NCI-H1436 treated with DMSO at 0.1 percent for 48 hours (cell line): ENCODE results near the gene KCNMA1.
"Not testable (repeated sequence)": the region's sequence is repeated elsewhere in the genome, so short reads cannot be mapped to it uniquely, and the experiment has no call there.

Experiments
- DNase-seq: peaks from one replicate; lab custom pipeline; 2025; lab: John Stamatoyannopoulos, UW

Gene KCNMA1

GRCh38 chr10:77637532-77638320 is at the start of gene KCNMA1:
TSS of gene KCNMA1 (minus strand) at chr10:77637808.
- DNase-seq, result no peak

DNA sequence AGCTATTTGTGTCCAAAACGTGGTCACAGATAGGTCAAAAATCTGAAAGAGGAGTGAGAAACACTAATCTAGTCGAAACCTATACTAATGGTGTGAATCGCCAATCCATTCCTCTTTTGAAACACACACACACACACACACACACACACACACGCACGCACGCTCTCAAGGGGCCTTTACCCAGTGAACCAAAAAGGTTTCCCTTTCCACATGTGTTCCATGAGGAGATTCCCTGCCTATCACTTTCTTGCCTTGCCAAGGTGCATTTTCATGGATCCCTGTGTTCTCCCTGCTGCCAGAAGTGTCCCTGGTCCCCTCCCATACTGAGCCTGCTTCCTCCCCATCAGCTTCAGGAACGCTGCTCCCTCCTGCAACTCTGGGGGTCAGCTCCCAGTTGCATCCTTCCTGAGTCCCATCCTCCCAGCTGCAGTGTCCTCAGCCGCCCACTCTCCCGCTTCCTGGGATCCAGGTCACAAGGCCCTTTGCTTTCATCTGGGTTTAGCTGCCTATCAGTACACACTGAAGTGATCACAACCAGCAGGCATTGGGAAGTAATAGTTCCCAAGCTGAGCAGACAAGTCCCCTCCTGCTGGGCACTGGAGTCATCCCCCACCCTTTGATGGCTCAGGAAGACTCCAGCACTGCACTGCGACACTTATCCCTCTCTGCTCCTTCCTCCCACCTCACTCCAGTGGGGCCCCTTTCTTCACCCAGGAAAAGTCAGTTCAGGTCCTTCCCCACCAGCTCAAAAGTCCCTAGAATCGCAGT is 49.2 kb upstream of the KCNMA1 start:
- no peak for DNase-seq

DNA sequence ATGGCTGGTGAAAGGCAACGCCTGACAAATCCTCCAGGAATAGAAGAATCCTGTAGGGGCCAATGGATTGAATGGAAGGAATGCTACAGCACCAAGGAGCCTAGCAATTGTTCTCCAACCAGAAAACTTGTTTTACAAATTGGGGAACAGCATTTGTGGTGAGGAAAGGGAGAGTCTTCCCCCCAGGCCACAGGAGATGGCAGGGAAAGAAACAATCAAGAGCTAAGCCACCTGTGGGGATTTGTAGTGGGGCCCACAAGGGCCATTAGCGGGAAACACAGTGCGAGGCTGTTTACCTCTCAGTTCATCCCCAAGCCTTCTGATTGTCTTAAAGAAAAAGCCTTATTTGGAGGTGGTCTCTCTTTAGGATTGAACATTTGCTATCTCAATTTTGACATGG is 48.5 kb upstream of the KCNMA1 start:
- no peak for DNase-seq

DNA sequence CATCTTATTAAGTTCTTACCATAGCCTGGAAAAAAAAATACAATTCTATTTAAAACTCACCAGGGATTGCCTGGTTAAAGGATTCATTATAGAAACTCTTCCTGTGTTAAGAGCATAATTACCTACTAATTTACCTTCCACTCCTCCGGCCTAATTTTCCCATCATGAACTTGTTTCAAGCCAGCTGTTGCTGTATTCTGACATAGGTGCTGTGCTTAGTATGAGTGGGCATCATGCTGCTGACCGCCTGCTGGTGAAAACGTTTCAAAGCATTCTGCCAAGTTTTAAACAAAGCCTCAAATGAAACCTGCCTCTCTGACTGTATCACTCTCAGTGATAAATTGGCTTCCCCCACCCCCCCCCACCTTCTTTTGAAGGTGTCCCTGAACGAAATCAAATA is 47.8 kb upstream of the KCNMA1 start:
- DNase-seq, result peak; percentile 90

- DNase-seq, result not testable (repeated sequence)
Observed at GRCh38 chr10:77683088-77683432, 45.5 kb upstream of the KCNMA1 start.

GRCh38 chr10:77682393-77683087 is 44.9 kb upstream of the KCNMA1 start:
- no peak for DNase-seq

DNA sequence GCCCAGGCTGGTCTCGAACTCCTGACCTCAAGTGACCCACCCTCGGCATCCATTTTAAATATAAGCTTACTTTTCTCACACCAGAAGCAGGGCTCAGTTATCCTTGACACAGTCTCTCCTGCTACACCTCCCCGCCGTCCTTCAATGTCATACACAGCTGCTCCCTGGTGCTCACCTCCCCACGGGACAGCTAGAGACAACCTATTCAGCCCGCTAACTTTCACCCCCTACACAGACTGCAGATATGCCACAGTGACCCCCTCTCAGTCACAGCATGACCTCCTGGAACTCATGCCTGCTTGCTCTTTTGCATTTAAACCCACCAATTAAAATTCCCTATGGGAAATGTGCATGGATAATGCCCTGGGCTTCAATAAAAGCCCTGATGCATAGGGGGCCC is 44.2 kb upstream of the KCNMA1 start:
- no peak for DNase-seq

DNA sequence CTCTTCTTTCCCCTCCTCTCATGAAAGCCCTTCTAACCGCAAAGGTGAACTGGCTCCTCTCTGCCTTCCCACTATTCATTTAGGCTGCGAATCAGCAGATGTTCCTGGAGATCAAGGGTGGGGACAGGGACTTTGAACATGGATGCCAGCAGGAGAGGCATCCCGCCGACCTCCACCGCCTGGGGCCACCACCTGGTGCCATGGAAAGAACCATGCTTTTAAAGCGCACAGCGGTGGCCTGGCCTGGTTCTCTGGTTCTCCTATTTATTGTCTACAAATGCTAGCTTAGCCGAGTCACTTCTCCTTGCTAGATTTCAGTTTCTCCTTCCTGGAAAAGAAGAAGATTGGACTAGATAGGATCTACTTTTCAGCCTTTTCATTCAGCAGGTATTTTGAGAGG is 43.2 kb upstream of the KCNMA1 start:
- DNase-seq, result no peak

DNA sequence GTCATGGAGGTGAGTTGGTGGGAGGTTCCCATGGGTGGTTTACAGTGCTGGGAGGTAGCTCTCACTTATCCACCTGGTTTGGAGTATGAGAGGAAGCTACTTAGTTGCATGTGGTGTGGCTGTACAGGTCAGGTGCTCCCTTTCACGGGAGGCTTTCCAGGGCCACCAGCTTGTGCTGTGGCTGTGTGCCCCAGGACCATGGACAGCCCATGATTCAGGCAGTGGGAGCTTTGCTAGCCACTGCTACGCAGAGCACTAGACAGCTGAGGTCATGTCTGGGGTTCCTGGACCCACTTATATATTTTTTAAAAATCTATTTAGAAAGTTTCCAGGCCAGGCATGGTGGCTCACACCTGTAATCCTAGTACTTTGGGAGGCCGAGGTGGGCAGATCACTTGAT is 42.5 kb upstream of the KCNMA1 start:
- no peak for DNase-seq

DNA sequence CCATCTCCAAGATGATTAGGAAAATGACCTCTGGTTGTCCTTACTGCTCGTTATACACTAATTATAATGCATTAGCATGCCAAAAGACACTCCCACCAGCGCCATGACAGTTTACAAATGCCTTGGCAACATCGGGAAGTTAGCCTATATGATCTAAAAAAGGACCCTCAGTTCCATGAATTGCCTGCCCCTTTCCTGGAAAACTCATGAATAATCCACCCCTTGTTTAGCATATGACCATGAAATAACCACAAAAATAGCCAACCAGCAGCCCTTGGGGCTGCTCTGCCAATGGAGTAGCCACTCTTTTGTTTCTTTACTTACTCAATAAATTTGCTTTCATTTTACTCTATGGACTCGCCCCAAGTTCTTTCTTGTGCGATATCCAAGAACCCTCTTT is 41.6 kb upstream of the KCNMA1 start:
- no peak for DNase-seq

GRCh38 chr10:77678146-77678545 is 40.5 kb upstream of the KCNMA1 start:
- DNase-seq, result no peak

GRCh38 chr10:77675347-77675746 is 37.7 kb upstream of the KCNMA1 start:
- no peak for DNase-seq

DNA sequence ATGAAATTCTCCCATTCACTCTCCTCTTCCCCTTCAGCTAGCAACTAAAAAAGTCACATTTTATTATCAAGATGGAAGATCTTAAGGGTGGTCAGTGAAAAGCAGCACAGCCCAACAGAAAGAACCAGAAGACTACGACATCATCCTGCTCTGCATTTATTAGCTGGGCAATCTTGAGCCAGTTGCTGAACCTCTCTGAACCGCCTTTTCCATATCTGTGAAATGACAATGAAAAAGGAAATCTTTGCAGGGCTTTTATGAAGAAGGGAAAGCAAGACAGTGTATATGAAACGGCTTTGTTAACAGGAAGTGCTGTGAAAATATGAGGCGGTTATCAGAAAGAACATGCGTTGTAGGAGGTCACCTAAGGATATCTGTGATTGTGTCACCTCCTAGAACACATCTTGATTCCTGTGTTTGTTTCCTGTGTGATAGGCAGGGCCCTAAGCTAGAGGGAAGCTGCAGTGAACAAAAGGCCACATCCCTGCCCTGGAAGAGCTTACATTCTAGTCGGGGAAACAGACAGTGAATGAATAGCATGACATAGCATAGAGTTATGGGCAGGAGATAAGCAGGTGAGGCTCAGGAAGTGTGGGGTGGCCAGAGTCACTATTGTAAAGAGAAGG is 36.0 kb upstream of the KCNMA1 start:
- no peak for DNase-seq

DNA sequence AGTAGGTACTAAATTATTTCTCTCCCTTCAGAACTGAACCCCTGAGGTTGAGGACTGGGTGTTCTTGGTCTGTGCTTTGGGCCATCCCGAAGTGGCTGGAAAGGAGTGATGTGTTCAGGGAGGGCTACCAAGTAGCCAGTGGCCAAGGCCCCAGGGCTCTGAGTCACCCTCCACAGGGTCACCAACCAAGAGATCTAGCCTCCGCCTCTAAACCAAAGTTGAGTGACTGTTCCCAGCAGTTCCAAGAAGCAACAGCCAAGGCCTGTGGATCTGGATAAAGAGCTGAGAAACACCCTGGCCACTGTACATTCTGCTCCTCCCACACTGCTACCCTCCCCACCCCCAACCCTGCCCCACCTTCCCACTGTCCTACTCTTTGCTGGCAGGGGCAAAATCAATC is 35.5 kb upstream of the KCNMA1 start:
- no peak for DNase-seq

GRCh38 chr10:77671594-77672252 is 34.1 kb upstream of the KCNMA1 start:
- no peak for DNase-seq

DNA sequence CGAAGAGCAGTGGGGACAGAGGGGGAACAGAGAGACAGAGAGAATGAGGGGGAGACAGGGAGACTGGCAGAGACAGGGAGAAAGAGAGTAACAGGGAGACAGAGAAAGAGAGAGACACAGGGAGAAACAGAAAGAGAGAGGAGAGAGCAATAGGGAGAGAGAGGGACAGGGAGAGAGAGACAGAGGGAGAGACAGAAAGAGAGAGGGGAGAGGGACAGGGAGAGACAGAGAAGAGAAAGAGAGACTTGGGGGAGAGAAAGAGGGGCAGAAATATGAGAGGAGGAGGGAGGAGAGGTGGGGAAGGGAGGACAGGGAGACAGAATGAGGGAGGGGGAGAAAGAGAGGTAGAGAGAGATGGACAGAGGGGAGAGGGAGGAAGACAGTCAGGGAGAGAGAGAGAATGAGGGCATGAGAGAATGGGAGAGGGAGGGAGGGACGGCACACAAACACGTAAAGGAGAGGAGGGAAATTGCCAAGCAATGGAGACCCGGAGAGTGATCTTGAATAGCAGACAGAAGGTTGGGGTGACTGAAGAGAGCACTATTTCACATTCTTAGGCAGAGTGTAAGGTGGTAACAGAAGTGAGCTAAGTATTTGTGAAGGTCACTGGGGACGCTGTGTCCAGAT is 33.3 kb upstream of the KCNMA1 start:
- DNase-seq, result no peak

- DNase-seq, result no peak
Observed at GRCh38 chr10:77669892-77670291, 32.3 kb upstream of the KCNMA1 start.

GRCh38 chr10:77667426-77668324 is 30.1 kb upstream of the KCNMA1 start:
- no peak for DNase-seq

DNA sequence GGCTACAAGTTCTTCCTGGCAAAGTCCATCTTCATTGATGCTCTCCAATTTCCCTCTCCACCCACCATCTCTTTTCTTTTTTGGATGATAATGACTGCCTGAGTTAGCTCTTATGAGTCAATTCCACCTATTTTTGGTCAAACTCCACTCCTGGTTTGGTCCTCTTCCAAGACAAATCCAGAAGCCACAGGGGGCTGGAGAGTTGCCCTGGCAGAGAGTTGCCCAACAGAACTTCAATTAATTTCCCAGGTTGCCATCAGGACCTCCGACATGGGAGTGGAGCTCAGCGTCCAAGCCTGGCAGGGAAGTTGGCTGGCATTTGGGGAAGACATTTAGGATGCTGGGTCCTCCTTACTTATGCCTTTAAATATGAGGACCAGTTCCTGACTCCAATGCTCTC is 29.2 kb upstream of the KCNMA1 start:
- DNase-seq, result no peak

GRCh38 chr10:77664696-77665095 is 27.1 kb upstream of the KCNMA1 start:
- DNase-seq, result no peak

- DNase-seq, result no peak
Observed at GRCh38 chr10:77664008-77664407, 26.4 kb upstream of the KCNMA1 start.
